Hepatocyte (in vitro differentiated cells): ENCODE data around the gene ZNF681. TPM values are rescaled to one million over a fixed set of nuclear protein-coding genes. Genes with fewer than 3 reads are reported as not detected.

Experiments used
- DNase-seq: peaks from one replicate; pipeline ENCODE4 v3.0.0-alpha.2; 2016; ENCODE audit warnings: low spot score
- H2AFZ ChIP-seq: fragments of 200-600 bp; sonication (generic); 2 replicates; pipeline ENCODE4 v1.6.0; 2016; ENCODE audit warnings: antibody characterized with exemption, mild to moderate bottlenecking
- H3K27ac ChIP-seq: fragments of 200-600 bp; sonication (generic); 2 replicates; pipeline ENCODE4 v1.5.1; 2016; ENCODE audit warnings: mild to moderate bottlenecking
- H3K27me3 ChIP-seq: fragments of 200-600 bp; sonication (generic); 2 replicates; pipeline ENCODE4 v1.6.1; 2016
- H3K36me3 ChIP-seq: fragments of 200-600 bp; sonication (generic); replicated peaks from 2 replicates; pipeline ENCODE4 v1.5.1; 2016; ENCODE audit warnings: low read depth; ENCODE audit not compliant: insufficient read depth
- H3K4me1 ChIP-seq: fragments of 200-600 bp; sonication (generic); 2 replicates; pipeline ENCODE4 v1.5.1; 2016; ENCODE audit warnings: mild to moderate bottlenecking, moderate library complexity; ENCODE audit not compliant: insufficient read depth
- H3K4me2 ChIP-seq: fragments of 200-600 bp; sonication (generic); 2 replicates; pipeline ENCODE4 v1.6.0; 2016
- H3K4me3 ChIP-seq: fragments of 200-600 bp; sonication (generic); 2 replicates; pipeline ENCODE4 v1.5.1; 2016; ENCODE audit warnings: mild to moderate bottlenecking
- H3K79me2 ChIP-seq: fragments of 200-600 bp; sonication (generic); 2 replicates; pipeline ENCODE4 v1.6.0; 2017; ENCODE audit warnings: mild to moderate bottlenecking
- H3K9me2 ChIP-seq: fragments of 200-600 bp; sonication (generic); replicated peaks from 2 replicates; pipeline ENCODE4 v1.6.0; 2017; ENCODE audit warnings: mild to moderate bottlenecking; ENCODE audit not compliant: insufficient read depth
- H3K9me3 ChIP-seq: fragments of 200-600 bp; sonication (generic); 2 replicates; pipeline ENCODE4 v1.5.1; 2016; ENCODE audit warnings: low read depth, mild to moderate bottlenecking
- H4K20me1 ChIP-seq: fragments of 200-600 bp; sonication (generic); 2 replicates; pipeline ENCODE4 v1.6.0; 2016; ENCODE audit warnings: mild to moderate bottlenecking; ENCODE audit not compliant: insufficient read depth, poor library complexity, severe bottlenecking
- CTCF ChIP-seq: fragments of 200-600 bp; sonication (generic); IDR thresholded peaks from 2 replicates; pipeline ENCODE4 v1.5.1; 2016; ENCODE audit warnings: antibody characterized with exemption, mild to moderate bottlenecking; ENCODE audit not compliant: poor library complexity
- EZH2 ChIP-seq: fragments of 200-600 bp; sonication (generic); IDR thresholded peaks from 2 replicates; pipeline ENCODE4 v1.6.1; 2016; ENCODE audit warnings: antibody characterized with exemption, mild to moderate bottlenecking, borderline replicate concordance
- EZH2phosphoT487 ChIP-seq: fragments of 200-600 bp; sonication (generic); IDR thresholded peaks from one replicate; pipeline ENCODE4 v1.6.1; 2018; ENCODE audit warnings: antibody characterized with exemption, mild to moderate bottlenecking, low read depth, moderate library complexity; ENCODE audit not compliant: unreplicated experiment, severe bottlenecking
- WGBS: methylation state at CpG from one replicate; pipeline ENCODE4 v1.1.6; 2016; ENCODE audit warnings: low lambda C conversion rate; ENCODE audit errors: missing lambda C conversion rate; 5-methylcytosine and 5-hydroxymethylcytosine counted together
- polyA plus RNA-seq: library from polyadenylated mRNA; unstranded; fragments of >200 nt; fragmentation: Nextera tagmentation; extraction: Ambion mirVana; gene quantifications from 2 replicates; pipeline ENCODE4 v1.2.1, GENCODE V29; 2016
- total RNA-seq: library from RNA; depleted of rRNA; stranded (reverse); fragments of >200 nt; gene quantifications from 2 replicates; pipeline ENCODE4 v1.2.3, GENCODE V29; 2014

Gene ZNF681
- total and polyA plus RNA-seq, 2 experiments from 2014 or later: 0.74 to 5.9 TPM

- Histone ChIP-seq H3K36me3 (no peaks in the 10 kb centered on the region), H3K4me1 (peaks cover 3% of the 10 kb centered on the region), H3K4me3 (no peak overlapping the region), H4K20me1 (no peaks in the 10 kb centered on the region), H3K9me3 (no peaks in the 10 kb centered on the region), H3K4me2 (no peak overlapping the region), H2AFZ (no peak overlapping the region), H3K27ac (peak overlapping the region; percentile 34), H3K27me3 (no peaks in the 10 kb centered on the region), H3K79me2 (peaks cover 61% of the 10 kb centered on the region), H3K9me2 (no peaks in the 10 kb centered on the region)
- 91% methylated on average over 2 of the region's 2 CpGs for WGBS
- no peak for DNase-seq
- TF ChIP-seq EZH2phosphoT487 (no peak), EZH2 (no peak), CTCF (no peak)
These were observed 14.0 kb upstream of the ZNF681 start for GRCh38 chr19:23772675-23773063.

GRCh38 chr19:23771761-23772674, 13.3 kb upstream of the ZNF681 start:
- no peak overlapping the region for H3K4me2 ChIP-seq
- peak overlapping the region; percentile 63 for H3K27ac ChIP-seq
- H4K20me1 ChIP-seq: no peaks in the 10 kb centered on the region
- no peaks in the 10 kb centered on the region for H3K9me3 ChIP-seq
- H2AFZ ChIP-seq: no peak overlapping the region
- 91% methylated on average over 4 of the region's 4 CpGs for WGBS
- H3K36me3 ChIP-seq: no peaks in the 10 kb centered on the region
- H3K4me3 ChIP-seq: no peak overlapping the region
- H3K27me3 ChIP-seq: no peaks in the 10 kb centered on the region
- H3K4me1 ChIP-seq: peaks cover 3% of the 10 kb centered on the region
- no peak for DNase-seq
- H3K9me2 ChIP-seq: no peaks in the 10 kb centered on the region
- H3K79me2 ChIP-seq: peaks cover 65% of the 10 kb centered on the region
- no peak for TF ChIP-seq CTCF
- no peak for TF ChIP-seq EZH2
- no peak for TF ChIP-seq EZH2phosphoT487

GRCh38 chr19:23771316-23771715, 12.6 kb upstream of the ZNF681 start:
- Histone ChIP-seq H3K4me2 (no peak overlapping the region), H2AFZ (no peak overlapping the region), H3K27me3 (no peaks in the 10 kb centered on the region), H3K4me1 (peaks cover 3% of the 10 kb centered on the region), H3K4me3 (no peak overlapping the region), H3K9me3 (no peaks in the 10 kb centered on the region), H3K36me3 (no peaks in the 10 kb centered on the region), H3K9me2 (no peaks in the 10 kb centered on the region), H4K20me1 (no peaks in the 10 kb centered on the region), H3K79me2 (peaks cover 63% of the 10 kb centered on the region), H3K27ac (peak overlapping the region; percentile 34)
- WGBS: 98% methylated on average over 2 of the region's 2 CpGs
- DNase-seq: no peak
- TF ChIP-seq EZH2 (no peak), CTCF (no peak), EZH2phosphoT487 (no peak)
